Endothelial cell of umbilical vein (primary cell): ENCODE results near the gene PODXL2. TPM values are rescaled to one million over a fixed set of nuclear protein-coding genes. Genes with fewer than 3 reads are reported as not detected.

ENCODE experiments used
- BruUV-seq: library from RNA; stranded (reverse); fragments of 400-500 nt; replicated peaks from 2 replicates; lab custom pipeline; 2021; lab: Mats Ljungman, UMichigan
- CTCF ChIA-PET: fragments of 300-600, 350-600 bp; sonication (Branson Sonifier 250); formaldehyde crosslinking; loops from one replicate; lab custom pipeline; 2021; ENCODE audit warnings: antibody characterized with exemption, inconsistent platforms; lab: Charles Lee
- POLR2A ChIA-PET: fragments of 300-600, 350-600 bp; sonication (Branson Sonifier 250); formaldehyde crosslinking; loops from one replicate; lab custom pipeline; 2021; ENCODE audit warnings: antibody characterized with exemption, inconsistent platforms; lab: Charles Lee
- DNase-seq: peaks from one replicate; pipeline ENCODE4 v3.0.0-alpha.2; 2011; ENCODE audit warnings: low read depth, low spot score
- FAIRE-seq: peaks from 2 replicates; lab custom pipeline; 2011; peaks lifted over from hg19 to GRCh38; lab: Jason Lieb, UNC
- H2AFZ ChIP-seq: 2 replicates; pipeline ENCODE4 v1.6.0; 2012; ENCODE audit warnings: low read depth, low read length, control low read depth, inconsistent platforms
- H3K27ac ChIP-seq: 2 replicates; pipeline ENCODE4 v1.5.1; 2011; ENCODE audit warnings: low read depth, mild to moderate bottlenecking, control low read depth, low read length, moderate library complexity; ENCODE audit not compliant: insufficient read depth
- H3K27me3 ChIP-seq, 2 experiments: 2 replicates each; pipeline versions ENCODE4 v1.6.0 to v1.6.1; 2011; ENCODE audit warnings: low read length in 2 of 2, mixed read lengths in 1 of 2; ENCODE audit not compliant: control insufficient read depth in 2 of 2, insufficient read depth in 2 of 2
- H3K36me3 ChIP-seq, 2 experiments: 2 replicates in 1 of 2; 3 replicates in 1 of 2; pipeline ENCODE4 v1.5.1; 2011; ENCODE audit warnings: low read length in 2 of 2, mild to moderate bottlenecking in 1 of 2, moderate library complexity in 1 of 2; ENCODE audit not compliant: control insufficient read depth in 2 of 2, insufficient read depth in 2 of 2; ENCODE audit errors: extremely low read depth in 1 of 2
- H3K4me1 ChIP-seq: 3 replicates; pipeline ENCODE4 v1.5.1; 2011; ENCODE audit warnings: mild to moderate bottlenecking, low read length; ENCODE audit not compliant: control insufficient read depth, insufficient read depth; ENCODE audit errors: extremely low read depth
- H3K4me2 ChIP-seq: 2 replicates; pipeline ENCODE4 v1.6.1; 2011; ENCODE audit warnings: low read length, control low read depth, mixed read lengths; ENCODE audit not compliant: insufficient read depth
- H3K4me3 ChIP-seq, 3 experiments: fragments of 200-600 bp in 1 of 3; sonication (generic), shearing (Covaris generic) in 1 of 3; replicated peaks in 1 of 3; 2 replicates each; pipeline ENCODE4 v1.5.1; 2011 to 2016; ENCODE audit warnings: control low read depth in 3 of 3, low read length in 3 of 3, mild to moderate bottlenecking in 2 of 3, inconsistent platforms in 1 of 3, low read depth in 1 of 3, moderate library complexity in 1 of 3; ENCODE audit not compliant: insufficient read depth in 1 of 3
- H3K79me2 ChIP-seq: 2 replicates; pipeline ENCODE4 v1.6.0; 2012; ENCODE audit warnings: low read length, inconsistent platforms; ENCODE audit not compliant: control insufficient read depth, insufficient read depth
- H3K9ac ChIP-seq: replicated peaks from 2 replicates; pipeline ENCODE3; 2011; ENCODE audit warnings: low read length, control low read depth; ENCODE audit not compliant: insufficient read depth; ENCODE audit errors: extremely low read depth
- H3K9me1 ChIP-seq: replicated peaks from 3 replicates; pipeline ENCODE4 v1.6.0; 2011; ENCODE audit warnings: mild to moderate bottlenecking, low read length; ENCODE audit not compliant: control insufficient read depth, insufficient read depth; ENCODE audit errors: extremely low read depth
- H3K9me3 ChIP-seq: replicated peaks from 2 replicates; pipeline ENCODE4 v1.5.1; 2012; ENCODE audit warnings: low read length, inconsistent platforms; ENCODE audit not compliant: control insufficient read depth, insufficient read depth
- H4K20me1 ChIP-seq: replicated peaks from 2 replicates; pipeline ENCODE3; 2011; ENCODE audit warnings: mild to moderate bottlenecking, low read length; ENCODE audit not compliant: control insufficient read depth, insufficient read depth; ENCODE audit errors: extremely low read depth
- CTCF ChIP-seq, 2 donors: IDR thresholded peaks; 1 replicate in 1 of 2; 2 replicates in 1 of 2; pipeline ENCODE4 v1.5.1; 2011; ENCODE audit warnings: low read length in 2 of 2, mild to moderate bottlenecking in 2 of 2, moderate library complexity in 2 of 2, control low read depth in 1 of 2, inconsistent platforms in 1 of 2, low read depth in 1 of 2; ENCODE audit not compliant: insufficient read depth in 1 of 2; ENCODE audit errors: extremely low read depth in 1 of 2
- EZH2 ChIP-seq: IDR thresholded peaks from 2 replicates; pipeline ENCODE4 v1.6.1; 2012; ENCODE audit warnings: borderline replicate concordance, low read depth, mild to moderate bottlenecking, moderate library complexity, low read length, inconsistent platforms; ENCODE audit not compliant: severe bottlenecking
- FOS ChIP-seq: IDR thresholded peaks from 2 replicates; pipeline ENCODE4 v1.6.1; 2011; ENCODE audit warnings: mild to moderate bottlenecking, low read length, moderate library complexity, borderline replicate concordance; ENCODE audit not compliant: insufficient read depth
- GATA2 ChIP-seq: IDR thresholded peaks from 2 replicates; pipeline ENCODE4 v1.7.0; 2011; ENCODE audit warnings: low read depth, mild to moderate bottlenecking, moderate library complexity, mixed read lengths, low read length; ENCODE audit not compliant: insufficient read length, insufficient read depth
- JUN ChIP-seq: IDR thresholded peaks from 2 replicates; pipeline ENCODE4 v1.6.1; 2011; ENCODE audit warnings: borderline replicate concordance, low read depth; ENCODE audit not compliant: insufficient read length, insufficient read depth
- MAX ChIP-seq: IDR thresholded peaks from 2 replicates; pipeline ENCODE4 v1.6.1; 2011; ENCODE audit not compliant: insufficient read depth, insufficient read length
- MYC ChIP-seq: IDR thresholded peaks from one replicate; pipeline ENCODE4 v1.6.1; 2011; ENCODE audit warnings: mild to moderate bottlenecking, low read depth, low read length
- POLR2A ChIP-seq: IDR thresholded peaks from 2 replicates; pipeline ENCODE4 v1.6.1; 2012; ENCODE audit warnings: low read depth, mild to moderate bottlenecking, control low read depth, low read length
- POLR2AphosphoS5 ChIP-seq: IDR thresholded peaks from 2 replicates; pipeline ENCODE4 v1.6.1; 2012; ENCODE audit warnings: low read depth, mild to moderate bottlenecking, control low read depth, low read length, moderate library complexity; ENCODE audit not compliant: insufficient read depth
- dilution Hi-C: fragments of 300-500 bp; cut with MboI; formaldehyde crosslinking; loops from one replicate; pipeline ENCODE4 v1.15.0; 2019; ENCODE audit warnings: low sequenced_read_pairs; ENCODE audit not compliant: extremely low pct_ligation_motif_present
- intact Hi-C: fragments of 100-400 bp; cut with micrococcal nuclease; formaldehyde crosslinking; loops from one replicate; pipeline ENCODE4 v1.10.0; 2022
- polyA plus RNA-seq, 4 experiments: library from polyadenylated mRNA; depleted of rRNA in 3 of 4; stranded (reverse) in 3 of 4; unstranded in 1 of 4; fragments of >200 nt; gene quantifications; 2 replicates each; pipeline versions ENCODE4 v1.2.1 to v1.2.3, GENCODE V29; 2011 to 2012; ENCODE audit warnings: missing spikeins in 1 of 4
- total RNA-seq: library from RNA; stranded (reverse); gene quantifications from 2 replicates; pipeline ENCODE4 v1.2.3, GENCODE V29; 2021

Gene PODXL2
- total and polyA plus RNA-seq, 2 donors (not counting 3 experiments of a cell fraction or from before 2014, with no cell fraction given) = 5.5 to 6.5 TPM

GRCh38 chr3:127675651-127676391 lies 46.8 kb downstream of the PODXL2 start:
- H3K27ac ChIP-seq = no peak overlapping the region
- no peak overlapping the region for H2AFZ ChIP-seq
- no peaks in the 10 kb centered on the region for H3K79me2 ChIP-seq
- FAIRE-seq (no peak), DNase-seq (no peak)
- TF ChIP-seq MAX = no peak
- TF ChIP-seq CTCF (IDR thresholded peaks at IDR 0.05; ENCODE audit: extremely low read depth in 1 of 2, insufficient read depth in 1 of 2, low read depth in 1 of 2, low read length in 2 of 2) = no peak
- no peak for TF ChIP-seq JUN
- no peak for TF ChIP-seq POLR2A
- no peak for TF ChIP-seq GATA2
- no peak for TF ChIP-seq MYC
- TF ChIP-seq FOS = no peak
- no peak for TF ChIP-seq EZH2
- TF ChIP-seq POLR2AphosphoS5 = no peak
- H3K4me3 ChIP-seq = no peak overlapping the region
- H3K4me1 ChIP-seq = peaks cover 5% of the 10 kb centered on the region
- no peaks in the 10 kb centered on the region for H3K27me3 ChIP-seq
- no peaks in the 10 kb centered on the region for H3K9me1 ChIP-seq
- POLR2A ChIA-PET = no interaction called here
- H4K20me1 ChIP-seq = no peaks in the 10 kb centered on the region
- no peak overlapping the region for H3K9ac ChIP-seq
- CTCF ChIA-PET = no interaction called here
- no peaks in the 10 kb centered on the region for H3K36me3 ChIP-seq
- H3K9me3 ChIP-seq = no peaks in the 10 kb centered on the region
- intact Hi-C loops (no loop called here), dilution Hi-C loops (no loop called here)
- no peak overlapping the region for H3K4me2 ChIP-seq
- no TSS peak for BruUV-seq
